T-helper 2 cell treated with Interferon-gamma antibody and Interleukin-4, amounts not matched to agents 100 ng/mL and 5 ng/mL, for 36 hours (primary cell): ENCODE results near the gene SMC4. TPM values are rescaled to one million over a fixed set of nuclear protein-coding genes. Genes with fewer than 3 reads are reported as not detected.
"Not testable (repeated sequence)": the region's sequence is repeated elsewhere in the genome, so short reads cannot be mapped to it uniquely, and the experiment has no call there.

Experiments
- intact Hi-C: fragments of 100-400 bp; cut with micrococcal nuclease; formaldehyde crosslinking; loops from one replicate; pipeline ENCODE4 v1.15.1; 2023
- total RNA-seq: library from RNA; stranded (reverse); gene quantifications from 2 replicates; pipeline ENCODE4 v1.2.3, GENCODE V29; 2022

The SMC4 gene
- total RNA-seq, 1 donor from 2014 or later: 290 TPM

DNA sequence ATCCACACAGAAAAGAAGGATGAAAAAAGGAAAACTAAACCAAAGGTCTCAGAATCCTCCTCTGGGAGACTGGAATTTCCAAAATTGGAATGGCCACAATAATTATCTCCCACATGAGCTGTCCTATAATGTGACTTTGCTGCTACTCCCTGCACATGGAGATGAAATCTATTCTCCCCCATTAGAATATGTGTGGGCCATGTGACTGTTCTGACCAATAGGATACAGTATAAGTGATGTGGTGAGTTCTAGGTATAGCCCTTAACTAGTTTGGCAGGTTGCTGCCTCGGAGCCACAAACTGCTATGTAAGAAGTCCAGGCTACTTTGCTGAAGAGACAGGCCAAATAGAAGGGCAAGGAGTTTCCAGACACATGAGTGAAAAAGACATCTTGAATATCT lies 45.0 kb downstream of the SMC4 start:
- intact Hi-C loops: no loop called here

DNA sequence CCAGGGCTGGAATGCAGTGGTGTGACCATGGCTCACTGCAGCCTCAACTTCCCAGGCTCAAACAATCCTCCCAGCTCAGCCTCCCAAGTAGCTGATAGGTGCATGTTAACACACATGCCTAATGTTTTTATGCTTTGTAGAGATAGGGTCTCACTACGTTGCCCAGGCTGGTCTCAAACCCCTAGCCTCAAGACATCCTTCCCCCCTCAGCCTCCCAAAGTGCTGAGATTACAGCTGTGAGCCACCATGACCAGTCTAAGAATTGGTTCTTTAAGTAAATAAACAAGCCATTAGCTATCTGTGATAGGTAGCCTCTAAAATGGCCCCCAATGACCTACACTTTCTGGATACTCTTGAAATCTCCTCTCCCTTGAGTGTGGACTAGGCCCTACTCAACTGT lies 46.4 kb downstream of the SMC4 start:
- intact Hi-C loops: no loop called here

DNA sequence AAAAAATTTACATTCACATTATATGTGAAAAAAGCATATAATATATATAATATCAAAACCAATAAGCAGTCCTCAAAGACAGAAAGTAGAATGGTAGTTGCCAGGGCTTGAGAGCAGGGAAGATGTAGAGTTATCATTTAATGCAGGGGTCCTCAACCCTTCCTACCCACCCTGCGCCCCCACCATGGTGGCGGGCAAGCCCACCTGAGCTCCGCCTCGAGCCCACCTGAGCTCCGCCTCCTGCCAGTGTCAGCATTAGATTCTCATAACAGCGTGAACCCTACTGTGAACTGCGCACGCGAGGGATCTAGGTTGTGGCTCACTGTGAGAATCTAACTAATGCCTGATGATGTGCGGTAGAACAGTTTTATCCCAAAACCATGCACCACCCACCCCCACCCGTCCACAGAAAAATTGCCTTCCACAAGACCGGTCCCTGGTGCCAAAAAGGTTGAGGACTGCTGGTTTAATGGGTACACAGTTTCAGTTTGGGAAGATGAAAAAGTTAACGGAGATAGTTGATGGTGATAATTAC lies 47.1 kb downstream of the SMC4 start:
- intact Hi-C loops: no loop called here

DNA sequence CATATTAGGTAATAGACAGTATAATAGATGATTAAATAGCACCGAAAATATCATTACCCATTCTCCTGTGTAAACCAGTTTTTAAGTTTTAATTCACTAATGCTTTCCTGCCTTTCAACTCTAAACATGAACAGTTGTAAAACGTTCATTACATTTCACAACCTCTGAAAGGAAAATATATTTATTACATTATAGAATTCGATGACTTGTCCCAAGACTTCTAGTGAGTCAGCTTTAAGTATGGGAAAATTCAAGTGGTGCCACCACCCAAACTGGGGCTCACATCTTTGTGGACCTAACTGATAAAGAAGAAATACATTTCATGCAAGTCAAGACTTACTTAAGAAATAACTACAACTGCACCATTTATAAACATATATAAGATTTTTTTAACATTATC lies 48.1 kb downstream of the SMC4 start:
- intact Hi-C loops: no loop called here

DNA sequence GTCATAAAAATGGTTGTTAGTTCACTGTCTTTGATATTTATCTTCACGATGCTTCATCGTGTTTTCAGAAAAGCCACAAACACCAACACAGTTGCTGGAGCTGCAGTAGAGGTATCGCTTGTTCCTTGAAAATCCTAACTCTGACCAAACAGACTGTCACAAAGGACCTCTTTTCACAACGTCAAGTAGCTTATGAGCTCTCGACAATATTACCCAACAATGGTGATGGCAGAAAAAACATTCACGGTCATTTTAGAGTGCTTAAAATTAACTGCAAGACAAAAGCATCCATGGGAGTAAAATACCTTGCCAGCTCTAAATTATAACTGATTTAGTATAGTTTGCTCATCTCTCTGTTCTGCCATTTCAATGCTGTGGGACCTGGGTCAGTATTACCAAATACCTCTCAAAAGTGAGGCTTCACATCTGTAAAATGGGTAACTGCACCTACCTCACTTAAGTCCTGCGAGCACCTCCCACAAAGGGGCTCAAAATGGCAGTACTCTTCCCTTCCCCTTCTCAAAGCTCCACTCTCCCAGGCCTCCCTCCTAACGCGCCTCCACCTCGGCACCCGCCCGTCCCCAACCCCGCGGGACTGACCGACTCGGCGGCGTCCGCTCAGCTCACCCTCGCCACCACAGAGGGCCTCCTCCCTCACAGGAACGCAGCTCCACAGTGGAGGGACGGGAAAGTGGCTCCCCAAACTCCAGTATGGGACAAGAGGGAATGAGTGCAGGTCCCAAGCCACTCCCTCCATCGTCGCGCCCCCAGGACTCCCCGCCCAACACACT lies 49.6 kb downstream of the SMC4 start:
- intact Hi-C loops: loop anchor here (1.0 to 2.0 kb wide), 5 partner anchors 38 to 422 kb away; partner anchors contain the start of genes IFT80, KPNA4 and SMC4

DNA sequence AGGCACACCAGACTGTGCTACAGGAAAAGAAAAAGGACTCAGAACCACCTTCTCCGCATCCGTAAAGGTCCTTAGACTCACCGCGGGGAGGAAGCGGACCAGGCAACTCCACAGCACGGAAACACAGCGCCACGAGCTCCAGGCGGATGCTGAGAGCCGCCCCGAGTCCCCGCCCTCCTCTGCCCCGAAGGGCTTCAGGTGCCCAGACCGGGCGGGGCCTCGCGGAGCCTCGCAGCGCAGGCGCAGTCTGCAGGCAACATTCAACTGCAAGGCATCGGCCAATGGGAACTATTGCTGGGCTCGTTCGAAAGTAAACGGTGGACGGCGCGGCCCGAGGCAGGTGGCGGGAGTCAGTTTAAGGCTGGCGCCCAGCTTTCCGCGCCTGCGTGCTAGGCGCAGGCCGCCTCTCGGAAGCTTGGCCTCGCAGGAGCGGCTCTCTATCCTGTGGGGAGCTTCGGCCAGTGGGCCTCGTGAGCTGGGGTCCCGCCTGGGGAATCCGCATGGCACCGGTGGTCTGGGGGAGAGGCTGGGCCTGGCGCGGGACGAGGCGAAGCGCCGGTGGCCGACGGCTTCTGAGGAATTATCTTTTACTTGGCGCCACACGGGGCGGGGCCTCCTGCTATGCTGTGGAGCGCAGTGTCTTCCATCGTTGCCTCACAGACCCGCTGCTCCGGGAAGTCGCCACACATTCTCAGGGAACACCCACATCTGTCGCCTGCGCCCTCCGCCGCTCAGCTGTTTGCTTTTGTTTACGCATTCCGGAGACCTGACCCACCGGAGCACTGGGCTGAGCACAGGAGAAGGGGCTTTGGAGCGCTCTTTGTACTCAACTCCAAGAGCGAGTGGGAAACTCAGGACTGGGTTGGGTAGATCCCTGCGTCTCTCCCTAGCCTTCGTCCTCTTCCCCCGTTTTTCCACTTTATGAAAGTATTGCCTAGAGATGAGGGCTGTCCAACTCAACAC lies 50.5 kb downstream of the SMC4 start, which contains the start of gene TRIM59:
TRIM59 (minus strand) TSS at position 151 of the 963 bp plus-strand sequence. CDS start 10,603 bp downstream, outside the sequence.
- intact Hi-C loops: loop anchor here (1.0 to 2.0 kb wide), 5 partner anchors 37 to 423 kb away; partner anchors contain the start of genes IFT80, KPNA4 and SMC4

DNA sequence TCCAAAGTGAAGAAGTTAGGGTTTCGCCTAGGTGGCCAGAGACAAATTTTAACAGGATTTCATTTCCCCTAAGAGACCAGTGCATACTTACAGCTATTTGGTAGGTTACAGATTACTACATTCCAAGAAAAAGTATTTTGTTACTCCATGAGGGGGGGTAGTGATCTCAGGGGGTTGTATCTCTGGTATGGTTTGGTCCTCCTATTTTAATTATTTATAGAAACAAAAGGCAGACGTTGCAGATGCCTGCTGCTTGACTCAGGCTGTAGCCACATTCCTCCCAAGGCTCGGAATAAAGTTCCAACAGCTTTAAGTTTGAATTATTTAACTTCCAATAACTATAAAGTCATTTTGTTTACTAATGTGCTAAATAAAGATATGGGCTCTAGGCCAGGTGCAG lies 51.4 kb downstream of the SMC4 start:
- intact Hi-C loops: no loop called here

DNA sequence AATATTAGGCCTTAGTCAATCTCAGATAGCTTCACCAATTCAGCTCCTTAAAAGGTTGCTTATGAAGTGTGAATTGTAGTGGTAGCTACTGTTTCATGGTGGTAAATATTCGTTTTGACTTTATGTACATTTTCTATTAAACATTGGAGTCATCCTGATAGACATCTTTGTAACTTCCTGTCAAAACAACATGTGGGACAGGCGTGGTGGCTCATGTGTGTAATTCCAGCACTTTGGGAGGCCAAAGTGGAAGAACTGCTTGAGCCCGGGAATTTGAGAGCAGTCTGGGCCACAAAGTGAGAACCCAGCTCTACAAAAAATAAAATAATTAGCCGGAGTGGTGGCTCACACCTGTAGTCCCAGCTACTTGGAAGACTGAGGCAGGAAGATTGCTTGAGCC lies 52.2 kb downstream of the SMC4 start:
- intact Hi-C loops: no loop called here

DNA sequence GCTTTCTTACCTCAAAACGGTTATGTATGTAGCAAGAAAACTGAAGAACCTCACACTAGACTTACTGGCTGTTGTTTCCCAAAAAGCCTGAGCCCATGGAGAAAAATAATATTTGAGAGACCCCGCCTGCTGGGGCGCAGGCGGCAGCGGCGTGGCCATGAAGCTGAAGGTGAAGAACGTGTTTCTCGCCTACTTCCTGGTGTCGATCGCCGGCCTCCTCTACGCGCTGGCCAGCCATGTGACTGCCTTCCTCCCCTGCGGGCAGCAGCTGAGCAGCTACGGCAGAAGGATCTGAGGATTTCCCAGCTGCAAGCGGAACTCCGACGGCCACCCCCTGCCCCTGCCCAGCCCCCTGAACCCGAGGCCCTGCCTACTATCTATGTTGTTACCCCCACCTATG lies 52.8 kb downstream of the SMC4 start:
- intact Hi-C loops: not testable (repeated sequence)

DNA sequence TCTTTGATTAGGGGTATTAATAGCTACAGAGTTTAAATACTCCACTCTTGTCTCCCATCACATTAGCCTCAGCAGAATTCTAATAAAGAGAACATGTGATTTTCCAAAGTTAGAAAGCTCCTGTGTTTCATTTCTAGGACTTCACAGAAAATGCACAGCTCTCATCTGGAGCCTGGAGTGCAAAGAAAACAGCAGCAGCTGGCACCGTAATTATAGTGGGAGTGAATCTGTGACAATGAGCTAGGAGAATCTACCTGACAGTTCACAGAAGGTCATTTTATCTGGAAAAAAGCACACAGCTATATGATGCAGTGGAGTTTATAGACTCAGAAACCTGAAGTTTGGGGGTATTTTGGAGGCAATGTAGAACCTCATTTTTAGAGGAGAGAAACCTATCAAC lies 55.5 kb downstream of the SMC4 start:
- intact Hi-C loops: no loop called here

DNA sequence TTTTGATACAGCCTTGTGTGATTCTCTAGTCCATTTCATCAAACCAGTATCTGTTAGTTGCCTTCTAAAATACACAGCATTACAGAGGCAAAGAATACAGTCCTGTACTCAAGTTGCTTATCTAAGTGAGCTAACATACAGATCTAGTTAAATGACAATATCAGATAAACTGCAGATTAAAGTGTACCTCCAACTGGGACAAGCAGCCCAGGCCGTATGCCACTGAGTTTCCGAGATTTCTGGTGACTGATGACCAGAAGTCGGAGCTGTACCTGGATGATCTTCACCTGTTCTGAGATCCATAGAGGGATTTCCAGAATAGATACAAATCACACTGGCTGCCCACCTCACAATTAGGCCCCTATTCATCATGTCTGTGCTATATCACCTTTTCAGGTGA lies 56.4 kb downstream of the SMC4 start:
- intact Hi-C loops: no loop called here

DNA sequence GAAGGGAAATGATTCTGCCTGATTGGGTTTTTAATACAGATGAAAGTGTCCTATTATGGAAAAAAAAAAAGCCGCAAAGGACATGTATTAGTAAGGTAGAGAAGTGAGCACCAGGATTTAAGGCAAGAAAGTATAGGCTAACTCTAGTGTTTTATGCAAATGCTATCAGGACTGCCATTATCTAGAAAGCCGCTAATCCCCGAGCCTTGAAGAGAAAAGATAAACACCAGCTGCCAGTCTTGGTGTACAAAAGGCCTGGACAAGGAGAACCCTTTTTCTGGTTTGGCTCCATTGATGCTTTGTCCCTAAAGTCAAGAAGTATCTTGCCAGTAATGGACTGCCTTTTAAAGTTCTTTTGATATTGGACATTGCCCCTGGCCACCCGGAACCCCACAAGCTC lies 58.7 kb downstream of the SMC4 start:
- intact Hi-C loops: no loop called here

DNA sequence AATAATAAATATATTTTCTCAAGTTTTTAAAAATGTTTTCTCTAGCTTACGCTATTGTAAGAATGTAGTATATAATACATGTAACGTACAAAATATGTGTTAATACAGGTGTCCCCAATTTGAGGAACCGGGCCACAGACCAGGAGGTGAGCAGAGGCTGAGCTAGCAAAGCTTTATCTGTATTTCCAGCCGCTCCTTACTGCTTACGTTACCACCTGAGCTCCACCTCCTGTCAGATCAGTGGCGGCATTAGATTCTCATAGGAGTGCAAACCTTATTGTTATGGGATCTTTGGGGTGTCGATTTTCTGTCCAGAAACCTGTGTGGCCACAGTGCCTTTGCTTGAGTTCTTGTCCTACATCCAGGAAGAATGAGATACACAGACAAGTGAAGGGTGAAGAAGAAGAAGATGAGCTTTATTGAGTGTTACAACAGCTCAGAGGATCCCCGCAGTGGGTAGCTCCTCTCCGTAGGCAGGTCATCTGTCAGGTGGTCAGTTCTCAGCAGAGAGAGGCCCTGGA lies 60.1 kb downstream of the SMC4 start:
- intact Hi-C loops: no loop called here

DNA sequence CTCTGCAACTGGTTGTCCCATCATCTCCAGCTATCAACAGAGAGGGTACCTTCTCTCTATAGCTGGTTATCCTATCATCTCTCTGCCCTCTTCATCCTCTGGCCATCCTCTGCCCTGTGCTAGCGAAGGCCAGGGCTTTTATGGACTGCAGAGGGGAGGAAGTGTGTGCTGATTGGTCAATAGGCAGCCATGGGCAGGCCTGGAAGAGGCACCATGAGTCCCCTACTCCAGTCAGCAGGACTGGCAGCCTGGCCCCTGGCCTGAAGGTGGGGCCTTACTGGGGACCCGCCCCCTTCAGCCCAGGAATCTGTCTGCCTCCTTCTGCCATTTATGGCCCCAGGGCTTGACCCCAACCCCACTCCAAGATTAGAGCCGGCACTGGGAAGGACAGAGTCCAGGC lies 60.6 kb downstream of the SMC4 start:
- intact Hi-C loops: no loop called here

DNA sequence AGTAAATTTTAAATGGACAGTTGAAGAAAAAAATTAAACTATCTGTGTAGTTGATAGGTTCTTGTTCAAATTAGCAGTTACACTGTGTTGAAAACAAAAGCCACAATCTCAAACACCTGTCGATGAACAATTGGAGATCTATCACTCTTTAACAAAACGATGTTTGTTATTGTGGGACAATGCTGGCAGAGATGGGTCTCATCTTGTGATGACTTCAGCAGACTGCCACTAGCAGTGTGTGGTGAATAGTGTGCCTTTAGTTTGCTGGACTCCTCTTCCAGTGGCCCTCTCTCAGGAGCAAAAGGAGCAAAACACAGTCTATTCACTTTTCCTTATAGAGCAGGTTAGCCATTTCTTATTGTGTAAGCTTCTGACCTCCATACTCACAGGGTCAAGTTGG lies 64.9 kb downstream of the SMC4 start:
- intact Hi-C loops: no loop called here

DNA sequence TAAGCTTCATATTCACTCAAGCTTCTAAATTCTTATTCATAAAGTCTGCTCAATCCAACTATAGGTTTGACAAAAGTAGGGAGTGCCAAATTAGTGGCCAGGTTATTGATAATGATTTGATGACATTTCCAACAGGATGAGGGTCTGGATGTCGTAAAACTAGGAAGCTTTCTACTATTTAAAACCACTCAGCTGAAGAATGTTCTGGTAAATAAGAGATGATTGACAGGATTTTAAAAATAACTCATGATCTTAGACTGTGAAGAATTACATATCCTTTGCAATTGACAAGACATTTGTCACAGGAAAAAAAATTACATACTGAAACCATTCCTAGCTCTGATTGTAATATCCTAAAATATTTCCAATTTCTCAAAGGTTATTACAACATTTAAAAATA lies 65.5 kb downstream of the SMC4 start:
- intact Hi-C loops: no loop called here

DNA sequence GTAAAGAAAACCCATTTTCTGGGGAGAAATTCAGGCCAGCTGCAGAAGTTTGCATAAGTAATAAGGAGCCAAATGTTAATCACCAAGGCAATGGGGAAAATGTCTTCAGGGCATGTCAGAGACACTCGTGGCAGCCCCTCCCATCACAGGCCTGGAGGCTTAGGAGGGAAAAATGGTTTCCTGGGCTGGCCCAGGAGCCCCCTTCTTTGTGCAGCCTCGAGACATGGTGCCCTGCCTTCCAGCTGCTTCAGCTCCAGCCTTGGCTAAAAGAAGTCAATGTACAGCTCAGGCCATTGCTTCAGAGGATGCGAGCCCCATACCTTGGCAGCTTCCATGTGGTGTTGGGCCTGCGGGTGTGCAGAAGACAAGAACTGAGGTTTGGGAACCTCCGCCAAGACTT lies 70.7 kb downstream of the SMC4 start:
- intact Hi-C loops: no loop called here

DNA sequence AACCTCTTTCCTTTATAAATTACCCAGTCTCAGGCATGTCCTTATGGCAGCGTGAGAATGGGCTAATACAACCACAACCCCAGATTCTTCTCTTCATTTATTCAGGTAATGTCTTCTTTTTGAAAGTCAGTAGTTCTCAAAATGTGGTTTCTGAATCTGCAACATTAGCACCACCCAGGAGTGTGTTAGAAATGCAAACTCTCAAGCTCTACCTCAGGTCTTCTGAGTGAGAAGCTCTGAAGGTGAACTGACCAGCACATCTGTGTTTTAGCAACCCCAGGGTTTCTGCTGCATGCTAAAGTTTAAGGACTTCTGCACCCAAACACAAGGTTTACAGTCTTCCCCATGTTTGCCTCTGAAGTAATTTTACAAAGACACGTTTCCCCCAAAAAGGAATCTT lies 72.4 kb downstream of the SMC4 start:
- intact Hi-C loops: no loop called here

DNA sequence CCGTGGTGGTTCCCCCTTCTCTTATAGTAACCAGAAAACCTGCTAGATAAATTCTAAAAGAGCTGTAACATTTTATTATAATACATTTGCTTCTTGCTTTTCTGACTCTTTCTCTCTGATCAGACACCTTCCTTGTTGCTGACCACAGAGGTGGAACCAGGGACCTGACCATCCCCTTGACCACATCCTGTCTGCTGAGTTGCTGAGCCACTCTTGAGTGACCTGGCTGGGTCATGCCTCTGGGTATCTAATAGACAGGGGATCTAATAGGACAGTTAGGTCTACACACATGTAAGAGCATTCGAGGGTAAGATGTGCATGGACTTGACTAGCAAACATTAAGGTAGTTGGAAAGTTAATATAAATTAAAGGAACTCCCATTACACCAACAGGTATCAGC lies 72.9 kb downstream of the SMC4 start:
- intact Hi-C loops: no loop called here

DNA sequence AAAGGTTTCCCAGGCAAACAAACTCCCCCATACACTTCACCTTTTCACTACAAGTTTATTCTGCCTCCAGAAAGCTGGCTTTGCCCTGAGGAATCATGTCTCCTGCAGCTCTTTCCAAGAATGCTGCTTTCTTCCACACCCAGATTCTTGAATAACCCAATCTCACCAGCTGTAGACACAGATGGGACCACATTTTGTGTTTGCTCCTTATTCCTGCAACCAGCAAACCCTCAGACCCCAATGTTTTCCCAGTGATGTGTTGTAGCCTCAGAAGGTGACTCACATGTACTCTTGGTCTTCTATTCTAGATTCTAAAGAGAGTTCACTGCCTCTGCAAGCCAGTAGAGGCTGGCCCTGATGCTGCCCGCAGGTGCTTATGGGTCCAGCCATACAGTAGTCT lies 73.8 kb downstream of the SMC4 start:
- intact Hi-C loops: no loop called here

DNA sequence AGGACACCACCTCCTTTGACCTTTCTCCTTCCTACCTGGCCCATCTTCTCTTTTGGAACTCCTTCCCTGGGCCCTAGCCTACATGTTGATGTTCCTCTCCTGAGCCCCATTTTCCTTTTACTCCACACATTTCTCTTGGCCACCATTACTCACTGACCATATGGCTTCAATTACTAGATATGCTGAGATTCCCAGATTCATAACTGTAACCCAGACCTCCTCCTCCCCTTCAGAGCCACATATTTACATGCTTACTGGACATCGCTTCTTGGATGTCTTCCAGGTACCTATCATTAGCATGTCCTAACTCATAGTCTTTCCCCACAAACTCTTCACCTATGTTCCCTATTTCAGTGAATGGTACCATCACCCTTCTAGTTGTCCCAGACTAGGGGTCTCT lies 74.5 kb downstream of the SMC4 start:
- intact Hi-C loops: no loop called here

DNA sequence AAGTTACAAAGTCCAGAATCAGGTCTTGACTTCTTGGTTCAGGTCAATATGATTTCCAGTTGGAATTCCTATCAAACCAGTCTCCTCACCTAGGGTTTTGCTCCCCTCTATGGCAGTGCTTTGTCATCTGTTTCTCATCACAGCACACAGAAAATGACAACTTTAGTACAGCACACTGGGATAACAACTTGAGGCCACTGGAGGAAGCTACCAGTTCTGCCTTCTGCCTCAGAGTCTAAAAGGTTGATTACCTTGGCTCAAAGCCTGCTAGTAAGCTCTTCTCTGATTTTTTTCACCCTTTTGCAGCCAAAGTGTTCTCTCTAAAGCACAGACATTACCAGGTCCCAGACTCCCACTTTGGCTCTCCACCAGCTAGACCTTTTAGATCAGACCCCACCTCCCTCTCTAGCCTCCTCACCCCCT lies 75.0 kb downstream of the SMC4 start:
- intact Hi-C loops: no loop called here
